ENCODE results near the gene KRTAP4-9. TPM values are rescaled to one million over a fixed set of nuclear protein-coding genes. Genes with fewer than 3 reads are reported as not detected.
A peak's percentile ranks its signal among the peaks of the same experiment; 100 is the strongest.
"Not testable (repeated sequence)": the region's sequence is repeated elsewhere in the genome, so short reads cannot be mapped to it uniquely, and the experiment has no call there.

KRTAP4-9 gene
- polyA plus RNA-seq, 2 of the 4 experiments (the other 2 are of a cell fraction), result not detected

- TF ChIP-seq CTCF (IDR thresholded peaks at IDR 0.05) (no peak), RFX5 (IDR thresholded peaks at IDR 0.05) (no peak), ZNF302 (CRISPR knock-in tag; IDR thresholded peaks at IDR 0.05) (no peak), CEBPB (IDR thresholded peaks at IDR 0.05) (no peak), USF2 (IDR thresholded peaks at IDR 0.05) (no peak), ESRRA (IDR thresholded peaks at IDR 0.05; ENCODE audit: borderline replicate concordance, low read length) (no peak), FOSB (CRISPR knock-in tag; IDR thresholded peaks at IDR 0.05) (no peak), NFE2L2 (conservative IDR thresholded peaks at IDR 0.05; ENCODE audit: low read length) (no peak)
Measured at GRCh38 chr17:41133880-41134735, 28.9 kb downstream of the KRTAP4-9 start (continued).

GRCh38 chr17:41139865-41140264 lies 34.7 kb downstream of the KRTAP4-9 start:
- FAIRE-seq; H3K4me3 ChIP-seq; H3K4me2 ChIP-seq; H3K27ac ChIP-seq; DNase-seq (ENCODE audit: low read depth in 1 of 2, low spot score in 1 of 2); ATAC-seq; H3K4me1 ChIP-seq; POLR2A ChIA-PET: not testable (repeated sequence)
- WGBS (ENCODE audit: missing lambda C conversion rate), result 68% methylated on average over 11 of the region's 12 CpGs
- CTCF ChIA-PET, result interaction anchor here (0.6 to 0.7 kb wide), 2 partner anchors 10 to 262 kb away, joined by 3 read pairs; no protein-coding TSS in a partner anchor
- H3K9me3 ChIP-seq, result peaks cover 38% of the 10 kb centered on the region

- WGBS (ENCODE audit: missing lambda C conversion rate), result 60% methylated on average over 6 of the region's 6 CpGs
- DNase-seq (ENCODE audit: low read depth in 1 of 2, low spot score in 1 of 2), result peak in 1 of 2 experiments; percentile 46
- FAIRE-seq, result no peak
- CTCF ChIA-PET, result interaction anchor here (0.6 kb wide), 1 partner anchor 11 kb away, joined by 3 read pairs; no protein-coding TSS in a partner anchor
- TF ChIP-seq MYC (IDR thresholded peaks at IDR 0.05; ENCODE audit: borderline replicate concordance, low read length) (no peak), USF2 (IDR thresholded peaks at IDR 0.05) (peak; percentile 86), FOSL2 (IDR thresholded peaks at IDR 0.05) (no peak), FOSL2 (CRISPR knock-in tag; IDR thresholded peaks at IDR 0.05) (peak; percentile 39; the same call in 1 of the 2 replicates)
- Histone ChIP-seq H3K9me3 (peaks cover 38% of the 10 kb centered on the region), H3K27ac (no peak within 1 kb of the TSS), H3K4me1 (no peaks in the 10 kb centered on the region), H3K4me3 (no peak within 1 kb of the TSS), H3K4me2 (no peak within 1 kb of the TSS)
- POLR2A ChIA-PET, result no interaction called here
- no peak for ATAC-seq
Measured at GRCh38 chr17:41140360-41141131, 35.4 kb downstream of the KRTAP4-9 start, which contains the start of gene KRTAP4-6. Gene KRTAP4-6 (minus strand): TSS chr17:41140544. CDS start chr17:41140487, 57 bp downstream.

GRCh38 chr17:41141361-41141760 lies 36.2 kb downstream of the KRTAP4-9 start:
- no peak overlapping the region for H3K4me2 ChIP-seq
- no peak overlapping the region for H3K27ac ChIP-seq
- peaks cover 38% of the 10 kb centered on the region for H3K9me3 ChIP-seq
- ChIA-PET CTCF (no interaction called here), POLR2A (no interaction called here)
- ATAC-seq, result no peak
- no peak for DNase-seq (ENCODE audit: low read depth in 1 of 2, low spot score in 1 of 2)
- H3K4me3 ChIP-seq, result no peak overlapping the region
- no peaks in the 10 kb centered on the region for H3K4me1 ChIP-seq
- FAIRE-seq, result no peak
- TF ChIP-seq EHF (CRISPR knock-in tag; IDR thresholded peaks at IDR 0.05), result no peak
- no peak for TF ChIP-seq FOXS1 (CRISPR knock-in tag; IDR thresholded peaks at IDR 0.05)
- no peak for TF ChIP-seq EHMT2 (IDR thresholded peaks at IDR 0.05; ENCODE audit: low read depth)
- no peak for TF ChIP-seq ESRRA (IDR thresholded peaks at IDR 0.05; ENCODE audit: borderline replicate concordance, low read length)
- no peak for TF ChIP-seq HDAC2 (IDR thresholded peaks at IDR 0.05)
- no peak for TF ChIP-seq HMGXB4 (CRISPR knock-in tag; IDR thresholded peaks at IDR 0.05; ENCODE audit: borderline replicate concordance)
- TF ChIP-seq TFCP2L1 (CRISPR knock-in tag; IDR thresholded peaks at IDR 0.05), result no peak
- TF ChIP-seq HOXB5 (CRISPR knock-in tag; IDR thresholded peaks at IDR 0.05), result no peak
- TF ChIP-seq KDM5A (IDR thresholded peaks at IDR 0.05), result no peak
- TF ChIP-seq JUN (IDR thresholded peaks at IDR 0.05), result no peak
- no peak for TF ChIP-seq ZNF302 (CRISPR knock-in tag; IDR thresholded peaks at IDR 0.05)
- no peak for TF ChIP-seq USF2 (IDR thresholded peaks at IDR 0.05)
- TF ChIP-seq ZFP36 (IDR thresholded peaks at IDR 0.05; ENCODE audit: borderline replicate concordance, partially characterized antibody), result no peak
- TF ChIP-seq RFX5 (IDR thresholded peaks at IDR 0.05), result no peak
- no peak for TF ChIP-seq NR3C1 (IDR thresholded peaks at IDR 0.05)
- TF ChIP-seq POLR2AphosphoS2 (conservative IDR thresholded peaks at IDR 0.05; ENCODE audit: low read length), result no peak
